Loucy (cell line): ENCODE measurements around the gene EML1.

Experiments
- H2AFZ ChIP-seq: fragments of 200-600 bp; sonication (generic); 2 replicates; pipeline ENCODE4 v1.6.0; 2016; ENCODE audit warnings: antibody characterized with exemption, mild to moderate bottlenecking, low read length, moderate library complexity
- H3F3A ChIP-seq: fragments of 200-600 bp; 2 replicates; pipeline ENCODE4 v1.6.0; 2016; ENCODE audit warnings: antibody characterized with exemption, low read depth, mild to moderate bottlenecking
- H3K27me3 ChIP-seq: fragments of 200-600 bp; sonication (generic); 2 replicates; pipeline ENCODE4 v1.6.1; 2014; ENCODE audit warnings: low read length, mild to moderate bottlenecking; ENCODE audit not compliant: insufficient read depth, poor library complexity, severe bottlenecking
- H3K36me3 ChIP-seq: fragments of 200-600 bp; sonication (generic); 2 replicates; pipeline ENCODE4 v1.6.1; 2016; ENCODE audit warnings: low read length; ENCODE audit not compliant: insufficient read depth
- H3K4me1 ChIP-seq: fragments of 200-600 bp; sonication (generic); 2 replicates; pipeline ENCODE4 v1.5.1; 2014; ENCODE audit warnings: low read length, mild to moderate bottlenecking; ENCODE audit not compliant: insufficient read depth, poor library complexity, severe bottlenecking
- H3K4me2 ChIP-seq: fragments of 200-600 bp; sonication (generic); 2 replicates; pipeline ENCODE4 v1.6.0; 2014; ENCODE audit warnings: antibody characterized with exemption, low read length, low read depth, mild to moderate bottlenecking; ENCODE audit not compliant: poor library complexity, severe bottlenecking
- H3K4me3 ChIP-seq: fragments of 200-600 bp; sonication (generic); 2 replicates; pipeline ENCODE4 v1.5.1; 2014; ENCODE audit warnings: low read length, mild to moderate bottlenecking, mixed read lengths; ENCODE audit not compliant: poor library complexity, severe bottlenecking
- H3K79me2 ChIP-seq: fragments of 200-600 bp; sonication (generic); 2 replicates; pipeline ENCODE4 v1.6.1; 2014; ENCODE audit warnings: low read length; ENCODE audit not compliant: insufficient read depth
- H3K9ac ChIP-seq: fragments of 200-600 bp; sonication (generic); 2 replicates; pipeline ENCODE4 v1.6.0; 2014; ENCODE audit warnings: mild to moderate bottlenecking, low read depth, low read length, moderate library complexity; ENCODE audit not compliant: poor library complexity, severe bottlenecking
- H3K9me2 ChIP-seq: fragments of 200-600 bp; sonication (generic); replicated peaks from 2 replicates; pipeline ENCODE4 v1.6.1; 2016; ENCODE audit warnings: low read depth, low read length, mixed read lengths
- H3K9me3 ChIP-seq: fragments of 200-600 bp; sonication (generic); 2 replicates; pipeline ENCODE4 v1.6.1; 2014; ENCODE audit warnings: mild to moderate bottlenecking, antibody characterized with exemption, low read length, low read depth; ENCODE audit not compliant: insufficient read depth
- H4K20me1 ChIP-seq: fragments of 200-600 bp; sonication (generic); 2 replicates; pipeline ENCODE4 v1.6.0; 2014; ENCODE audit warnings: antibody characterized with exemption, low read length, mild to moderate bottlenecking; ENCODE audit not compliant: insufficient read depth, poor library complexity, severe bottlenecking
- EZH2phosphoT487 ChIP-seq: fragments of 200-600 bp; IDR thresholded peaks from 2 replicates; pipeline ENCODE4 v1.6.1; 2018; ENCODE audit warnings: antibody characterized with exemption, mild to moderate bottlenecking, moderate library complexity, borderline replicate concordance
- TF ChIP-seq, protein P1 (sequence below): fragments of 200-600 bp; sonication (generic); conservative IDR thresholded peaks from 2 replicates; pipeline ENCODE4 v1.5.1; 2014; ENCODE audit warnings: mild to moderate bottlenecking, antibody characterized with exemption, low read length

The EML1 gene

GRCh38 chr14:99795046-99795445 is 1.8 kb downstream of the EML1 start:
- no peaks in the 10 kb centered on the region for H3K4me1 ChIP-seq
- TF ChIP-seq EZH2phosphoT487: no peak
- TF ChIP-seq, protein P1, sequence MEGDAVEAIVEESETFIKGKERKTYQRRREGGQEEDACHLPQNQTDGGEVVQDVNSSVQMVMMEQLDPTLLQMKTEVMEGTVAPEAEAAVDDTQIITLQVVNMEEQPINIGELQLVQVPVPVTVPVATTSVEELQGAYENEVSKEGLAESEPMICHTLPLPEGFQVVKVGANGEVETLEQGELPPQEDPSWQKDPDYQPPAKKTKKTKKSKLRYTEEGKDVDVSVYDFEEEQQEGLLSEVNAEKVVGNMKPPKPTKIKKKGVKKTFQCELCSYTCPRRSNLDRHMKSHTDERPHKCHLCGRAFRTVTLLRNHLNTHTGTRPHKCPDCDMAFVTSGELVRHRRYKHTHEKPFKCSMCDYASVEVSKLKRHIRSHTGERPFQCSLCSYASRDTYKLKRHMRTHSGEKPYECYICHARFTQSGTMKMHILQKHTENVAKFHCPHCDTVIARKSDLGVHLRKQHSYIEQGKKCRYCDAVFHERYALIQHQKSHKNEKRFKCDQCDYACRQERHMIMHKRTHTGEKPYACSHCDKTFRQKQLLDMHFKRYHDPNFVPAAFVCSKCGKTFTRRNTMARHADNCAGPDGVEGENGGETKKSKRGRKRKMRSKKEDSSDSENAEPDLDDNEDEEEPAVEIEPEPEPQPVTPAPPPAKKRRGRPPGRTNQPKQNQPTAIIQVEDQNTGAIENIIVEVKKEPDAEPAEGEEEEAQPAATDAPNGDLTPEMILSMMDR: no peak
- H3F3A ChIP-seq: no peaks in the 10 kb centered on the region
- H4K20me1 ChIP-seq: no peaks in the 10 kb centered on the region
- H3K36me3 ChIP-seq: no peaks in the 10 kb centered on the region
- no peak overlapping the region for H2AFZ ChIP-seq
- H3K4me3 ChIP-seq: no peak overlapping the region
- H3K4me2 ChIP-seq: no peak overlapping the region
- no peak overlapping the region for H3K9ac ChIP-seq
- no peaks in the 10 kb centered on the region for H3K9me2 ChIP-seq
- H3K79me2 ChIP-seq: no peaks in the 10 kb centered on the region
- no peaks in the 10 kb centered on the region for H3K9me3 ChIP-seq
- H3K27me3 ChIP-seq: peaks cover 10% of the 10 kb centered on the region

DNA sequence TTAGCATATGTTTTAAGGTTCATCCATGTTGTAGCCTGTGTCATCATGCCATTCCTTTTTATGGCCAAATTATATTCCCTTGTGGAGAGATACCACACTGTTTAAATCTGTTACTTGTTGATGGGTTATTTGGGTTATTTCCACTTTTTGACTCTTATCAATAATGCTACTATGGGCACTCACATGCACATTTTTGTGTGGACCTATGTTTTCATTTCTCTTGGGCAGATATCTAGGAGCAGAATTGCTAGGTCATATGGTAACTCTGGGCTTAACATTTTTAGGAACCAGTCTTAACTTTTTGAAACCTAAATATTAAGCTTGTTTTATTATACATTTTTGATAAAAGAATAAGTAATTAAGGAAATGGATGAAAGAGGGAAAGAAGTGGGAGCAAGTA is 4.0 kb downstream of the EML1 start:
- H2AFZ ChIP-seq: no peak overlapping the region

GRCh38 chr14:99800781-99801180 is 7.6 kb downstream of the EML1 start:
- no peaks in the 10 kb centered on the region for H3K9me3 ChIP-seq
- no peak overlapping the region for H3K9ac ChIP-seq
- TF ChIP-seq, protein P1: no peak
- no peak for TF ChIP-seq EZH2phosphoT487
- H3K36me3 ChIP-seq: no peaks in the 10 kb centered on the region
- H3K4me2 ChIP-seq: no peak overlapping the region
- no peaks in the 10 kb centered on the region for H3F3A ChIP-seq
- no peaks in the 10 kb centered on the region for H3K79me2 ChIP-seq
- H3K4me3 ChIP-seq: no peak overlapping the region
- no peaks in the 10 kb centered on the region for H3K9me2 ChIP-seq
- peaks cover 52% of the 10 kb centered on the region for H3K27me3 ChIP-seq
- no peak overlapping the region for H2AFZ ChIP-seq
- H3K4me1 ChIP-seq: no peaks in the 10 kb centered on the region
- no peaks in the 10 kb centered on the region for H4K20me1 ChIP-seq

More for the DNA sequence above, 4.0 kb downstream of the EML1 start:
- Histone ChIP-seq H3K27me3 (peaks cover 20% of the 10 kb centered on the region), H3K4me2 (no peak overlapping the region), H3K4me3 (no peak overlapping the region), H4K20me1 (no peaks in the 10 kb centered on the region), H3K9me2 (no peaks in the 10 kb centered on the region), H3K9me3 (no peaks in the 10 kb centered on the region), H3K36me3 (no peaks in the 10 kb centered on the region), H3K4me1 (no peaks in the 10 kb centered on the region), H3K9ac (no peak overlapping the region), H3F3A (no peaks in the 10 kb centered on the region), H3K79me2 (no peaks in the 10 kb centered on the region)
- TF ChIP-seq, protein P1: no peak
- TF ChIP-seq EZH2phosphoT487: no peak
